Spleen (tissue), 7 donors: ENCODE measurements around the gene CCM2L.

Source experiments
- CTCF ChIP-seq, 11 experiments: fragments of 200-600 bp in 7 of 11; fragments of 450-650 bp in 4 of 11; sonication (generic) in 4 of 11; IDR thresholded peaks in 8 of 11; conservative IDR thresholded peaks in 3 of 11; 1 replicate in 7 of 11; 2 replicates in 4 of 11; pipeline versions ENCODE4 v1.4.0 to v1.8.0; 2016 to 2021; ENCODE audit warnings: antibody characterized with exemption in 11 of 11, inconsistent platforms in 4 of 11, mild to moderate bottlenecking in 1 of 11
- POLR2A ChIP-seq, 3 donors: fragments of 450-650 bp; IDR thresholded peaks; one replicate each; pipeline ENCODE4 v1.5.1; 2017; ENCODE audit warnings: antibody characterized with exemption in 3 of 3, mild to moderate bottlenecking in 1 of 3
- donor health status: DM: no; HTN: no; CAD: no; lungs with moderate emphysema.
- donor health status: DM: no; HTN: no; CAD: no.
- donor health status: DM: no; HTN: no; CAD: no.

DNA sequence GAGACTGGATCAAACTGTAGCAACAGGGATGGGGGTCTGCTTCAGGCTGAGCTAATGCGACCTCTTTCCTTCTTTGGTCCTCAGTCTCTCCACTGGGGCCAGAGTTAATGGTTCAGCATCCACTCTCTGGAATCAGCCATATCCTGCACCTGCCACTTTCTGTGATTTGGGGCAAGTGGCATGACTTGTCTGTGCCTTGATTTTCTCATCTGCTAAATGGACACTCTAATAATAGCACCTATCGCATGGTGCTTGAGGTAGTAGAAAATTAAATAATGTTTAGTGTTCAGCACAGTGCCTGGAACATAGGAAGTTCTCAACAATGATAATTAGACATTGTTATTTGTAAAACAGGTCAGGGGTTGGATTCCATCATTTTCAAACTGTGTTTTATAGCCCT is 35.9 kb upstream of the CCM2L start:
- TF ChIP-seq CTCF (IDR thresholded peaks at IDR 0.05 in 8 of 11, conservative IDR thresholded peaks at IDR 0.05 in 3 of 11) (no peak), POLR2A (IDR thresholded peaks at IDR 0.05) (no peak)
